Measurements from ENCODE around the gene GPR158.

Gene GPR158, protein sequence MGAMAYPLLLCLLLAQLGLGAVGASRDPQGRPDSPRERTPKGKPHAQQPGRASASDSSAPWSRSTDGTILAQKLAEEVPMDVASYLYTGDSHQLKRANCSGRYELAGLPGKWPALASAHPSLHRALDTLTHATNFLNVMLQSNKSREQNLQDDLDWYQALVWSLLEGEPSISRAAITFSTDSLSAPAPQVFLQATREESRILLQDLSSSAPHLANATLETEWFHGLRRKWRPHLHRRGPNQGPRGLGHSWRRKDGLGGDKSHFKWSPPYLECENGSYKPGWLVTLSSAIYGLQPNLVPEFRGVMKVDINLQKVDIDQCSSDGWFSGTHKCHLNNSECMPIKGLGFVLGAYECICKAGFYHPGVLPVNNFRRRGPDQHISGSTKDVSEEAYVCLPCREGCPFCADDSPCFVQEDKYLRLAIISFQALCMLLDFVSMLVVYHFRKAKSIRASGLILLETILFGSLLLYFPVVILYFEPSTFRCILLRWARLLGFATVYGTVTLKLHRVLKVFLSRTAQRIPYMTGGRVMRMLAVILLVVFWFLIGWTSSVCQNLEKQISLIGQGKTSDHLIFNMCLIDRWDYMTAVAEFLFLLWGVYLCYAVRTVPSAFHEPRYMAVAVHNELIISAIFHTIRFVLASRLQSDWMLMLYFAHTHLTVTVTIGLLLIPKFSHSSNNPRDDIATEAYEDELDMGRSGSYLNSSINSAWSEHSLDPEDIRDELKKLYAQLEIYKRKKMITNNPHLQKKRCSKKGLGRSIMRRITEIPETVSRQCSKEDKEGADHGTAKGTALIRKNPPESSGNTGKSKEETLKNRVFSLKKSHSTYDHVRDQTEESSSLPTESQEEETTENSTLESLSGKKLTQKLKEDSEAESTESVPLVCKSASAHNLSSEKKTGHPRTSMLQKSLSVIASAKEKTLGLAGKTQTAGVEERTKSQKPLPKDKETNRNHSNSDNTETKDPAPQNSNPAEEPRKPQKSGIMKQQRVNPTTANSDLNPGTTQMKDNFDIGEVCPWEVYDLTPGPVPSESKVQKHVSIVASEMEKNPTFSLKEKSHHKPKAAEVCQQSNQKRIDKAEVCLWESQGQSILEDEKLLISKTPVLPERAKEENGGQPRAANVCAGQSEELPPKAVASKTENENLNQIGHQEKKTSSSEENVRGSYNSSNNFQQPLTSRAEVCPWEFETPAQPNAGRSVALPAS (N-terminal part only)

DNA sequence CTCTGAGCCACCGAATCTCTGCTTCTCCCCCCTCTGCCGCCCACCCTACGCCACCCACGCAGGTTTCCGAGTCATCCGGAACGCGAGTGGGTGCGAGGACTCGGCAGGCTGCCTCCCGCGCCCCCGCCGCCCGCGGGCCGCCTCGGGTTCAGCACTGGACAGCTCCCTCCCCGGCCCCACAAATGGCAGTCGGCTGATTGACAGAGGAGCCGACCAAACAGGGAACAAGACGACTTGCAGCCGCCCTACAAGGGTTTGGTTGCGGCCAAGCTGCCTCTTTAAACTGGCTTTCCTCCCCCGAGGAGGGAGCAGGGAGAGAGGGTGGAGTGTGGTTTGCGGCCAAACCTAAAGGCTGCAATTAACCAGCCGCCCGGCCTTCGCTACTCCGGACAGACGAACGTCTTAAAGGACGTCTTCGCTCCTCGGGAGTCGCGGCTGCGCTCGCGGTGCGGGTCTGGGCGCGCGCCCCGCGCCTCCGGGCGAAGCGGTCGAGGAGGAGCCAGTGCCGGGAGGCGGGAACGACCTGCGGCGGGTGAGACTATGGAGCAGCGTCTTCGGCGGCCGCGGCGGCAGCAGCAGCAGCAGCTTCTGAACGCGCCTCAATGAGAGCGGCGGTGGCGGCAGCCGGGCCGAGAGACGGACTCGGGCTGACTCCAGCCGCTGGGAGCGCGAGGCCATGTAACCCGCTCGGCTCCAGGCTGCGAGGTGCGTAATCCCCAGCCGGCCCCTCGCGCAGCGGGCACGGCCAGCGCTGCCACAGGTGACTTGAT is at the start of gene GPR158:
TSS of gene GPR158 (plus strand) at position 541 of the 770 bp plus-strand sequence. CDS start 420 bp downstream, outside the sequence.
- no peak within 1 kb of the TSS for H3K4me3 ChIP-seq (ENCODE audit: low read depth in 1 of 2, low read length in 2 of 2)
- no peak; the same call in 2 of the 3 replicates for ATAC-seq (ENCODE audit: insufficient read depth, low read depth)
- H3K79me2 ChIP-seq (ENCODE audit: insufficient read depth, low read length) = no peaks in the 10 kb centered on the region
- no peaks in the 10 kb centered on the region for H4K20me1 ChIP-seq (ENCODE audit: insufficient read depth, low read length)
- H3K4me1 ChIP-seq (ENCODE audit: insufficient read depth, low read length) = no peaks in the 10 kb centered on the region
- peak; percentile 47 for DNase-seq
- H3K4me2 ChIP-seq (ENCODE audit: insufficient read depth, low read length) = no peak within 1 kb of the TSS
- TF ChIP-seq, protein P1, sequence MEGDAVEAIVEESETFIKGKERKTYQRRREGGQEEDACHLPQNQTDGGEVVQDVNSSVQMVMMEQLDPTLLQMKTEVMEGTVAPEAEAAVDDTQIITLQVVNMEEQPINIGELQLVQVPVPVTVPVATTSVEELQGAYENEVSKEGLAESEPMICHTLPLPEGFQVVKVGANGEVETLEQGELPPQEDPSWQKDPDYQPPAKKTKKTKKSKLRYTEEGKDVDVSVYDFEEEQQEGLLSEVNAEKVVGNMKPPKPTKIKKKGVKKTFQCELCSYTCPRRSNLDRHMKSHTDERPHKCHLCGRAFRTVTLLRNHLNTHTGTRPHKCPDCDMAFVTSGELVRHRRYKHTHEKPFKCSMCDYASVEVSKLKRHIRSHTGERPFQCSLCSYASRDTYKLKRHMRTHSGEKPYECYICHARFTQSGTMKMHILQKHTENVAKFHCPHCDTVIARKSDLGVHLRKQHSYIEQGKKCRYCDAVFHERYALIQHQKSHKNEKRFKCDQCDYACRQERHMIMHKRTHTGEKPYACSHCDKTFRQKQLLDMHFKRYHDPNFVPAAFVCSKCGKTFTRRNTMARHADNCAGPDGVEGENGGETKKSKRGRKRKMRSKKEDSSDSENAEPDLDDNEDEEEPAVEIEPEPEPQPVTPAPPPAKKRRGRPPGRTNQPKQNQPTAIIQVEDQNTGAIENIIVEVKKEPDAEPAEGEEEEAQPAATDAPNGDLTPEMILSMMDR (IDR thresholded peaks at IDR 0.05; ENCODE audit: borderline replicate concordance, extremely low read depth, low read length, poor library complexity, severe bottlenecking) = no peak
- TF ChIP-seq EZH2 (IDR thresholded peaks at IDR 0.05; ENCODE audit: borderline replicate concordance, low read depth, low read length, severe bottlenecking) = no peak
- H3K27me3 ChIP-seq (ENCODE audit: insufficient read depth, low read length, poor library complexity) = no peaks in the 10 kb centered on the region
- no peaks in the 10 kb centered on the region for H3K36me3 ChIP-seq (ENCODE audit: insufficient read depth, low read length)
- no peaks in the 10 kb centered on the region for H3K9me3 ChIP-seq (ENCODE audit: insufficient read depth, low read length, severe bottlenecking)
- no peak within 1 kb of the TSS for H3K9ac ChIP-seq (ENCODE audit: low read depth, low read length)
- H3K27ac ChIP-seq (ENCODE audit: low read length) = no peak within 1 kb of the TSS
- H2AFZ ChIP-seq (ENCODE audit: low read depth, low read length) = no peak within 1 kb of the TSS

DNA sequence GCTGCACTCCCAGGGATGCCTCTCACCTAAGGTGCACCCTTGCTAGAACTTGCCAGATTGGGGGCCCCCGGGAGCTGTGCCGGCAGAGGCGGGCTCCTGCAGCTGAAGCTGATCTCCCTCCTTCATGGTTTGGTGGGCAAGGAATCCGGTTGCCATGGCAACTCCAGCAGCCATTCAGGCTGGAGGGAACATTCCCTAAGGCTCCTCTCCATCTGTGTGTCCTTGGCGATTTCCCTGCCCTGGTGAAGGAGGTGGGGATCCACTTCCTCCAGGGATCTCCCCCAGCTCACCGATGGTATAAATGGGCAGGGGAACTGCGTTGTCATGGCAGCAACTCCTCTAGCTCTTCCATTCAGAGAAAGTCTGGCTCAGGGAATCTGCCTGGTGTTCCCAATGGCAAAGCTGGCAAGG is 49.6 kb upstream of the GPR158 start:
- no peak for TF ChIP-seq EZH2 (IDR thresholded peaks at IDR 0.05; ENCODE audit: borderline replicate concordance, low read depth, low read length, severe bottlenecking)
- TF ChIP-seq, protein P1 (IDR thresholded peaks at IDR 0.05; ENCODE audit: borderline replicate concordance, extremely low read depth, low read length, poor library complexity, severe bottlenecking) = no peak
- no peak overlapping the region for H3K4me3 ChIP-seq (ENCODE audit: low read depth in 1 of 2, low read length in 2 of 2)
- H3K27ac ChIP-seq (ENCODE audit: low read length) = no peak overlapping the region
- no peak overlapping the region for H3K9ac ChIP-seq (ENCODE audit: low read depth, low read length)
- H3K4me2 ChIP-seq (ENCODE audit: insufficient read depth, low read length) = no peak overlapping the region
- no peaks in the 10 kb centered on the region for H3K27me3 ChIP-seq (ENCODE audit: insufficient read depth, low read length, poor library complexity)
- no peaks in the 10 kb centered on the region for H4K20me1 ChIP-seq (ENCODE audit: insufficient read depth, low read length)
- no peaks in the 10 kb centered on the region for H3K79me2 ChIP-seq (ENCODE audit: insufficient read depth, low read length)
- H2AFZ ChIP-seq (ENCODE audit: low read depth, low read length) = no peak overlapping the region
- no peak for DNase-seq
- H3K36me3 ChIP-seq (ENCODE audit: insufficient read depth, low read length) = no peaks in the 10 kb centered on the region
- no peaks in the 10 kb centered on the region for H3K4me1 ChIP-seq (ENCODE audit: insufficient read depth, low read length)
- ATAC-seq (ENCODE audit: insufficient read depth, low read depth) = no peak
- no peaks in the 10 kb centered on the region for H3K9me3 ChIP-seq (ENCODE audit: insufficient read depth, low read length, severe bottlenecking)

DNA sequence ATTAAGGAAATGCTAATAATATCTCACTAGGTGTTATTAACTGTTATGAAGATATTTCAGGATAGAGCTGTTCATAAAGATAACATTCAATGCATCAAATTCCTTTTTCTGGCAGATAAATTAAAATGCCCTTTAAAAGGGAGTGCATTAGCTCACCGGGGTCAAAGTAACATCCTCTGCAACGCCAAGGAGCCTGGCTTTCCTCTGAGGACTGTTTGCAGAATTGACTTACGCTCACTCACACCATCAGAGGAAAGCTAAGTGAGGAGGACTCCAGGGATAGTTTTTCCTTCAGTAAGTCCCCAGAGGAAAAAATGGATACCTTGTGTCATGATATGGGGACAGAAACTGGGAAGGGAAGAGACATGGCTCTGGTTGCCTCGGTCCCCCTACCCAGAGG is 45.2 kb upstream of the GPR158 start:
- H3K27me3 ChIP-seq (ENCODE audit: insufficient read depth, low read length, poor library complexity) = no peaks in the 10 kb centered on the region
- H3K36me3 ChIP-seq (ENCODE audit: insufficient read depth, low read length) = no peaks in the 10 kb centered on the region
- H3K4me1 ChIP-seq (ENCODE audit: insufficient read depth, low read length) = no peaks in the 10 kb centered on the region
- peaks cover 2% of the 10 kb centered on the region for H3K9me3 ChIP-seq (ENCODE audit: insufficient read depth, low read length, severe bottlenecking)
- no peaks in the 10 kb centered on the region for H3K79me2 ChIP-seq (ENCODE audit: insufficient read depth, low read length)
- no peak for DNase-seq
- H3K27ac ChIP-seq (ENCODE audit: low read length) = no peak overlapping the region
- TF ChIP-seq, protein P1 (IDR thresholded peaks at IDR 0.05; ENCODE audit: borderline replicate concordance, extremely low read depth, low read length, poor library complexity, severe bottlenecking) = no peak
- no peak for ATAC-seq (ENCODE audit: insufficient read depth, low read depth)
- H2AFZ ChIP-seq (ENCODE audit: low read depth, low read length) = no peak overlapping the region
- no peaks in the 10 kb centered on the region for H4K20me1 ChIP-seq (ENCODE audit: insufficient read depth, low read length)
- H3K4me3 ChIP-seq (ENCODE audit: low read depth in 1 of 2, low read length in 2 of 2) = no peak overlapping the region
- no peak overlapping the region for H3K4me2 ChIP-seq (ENCODE audit: insufficient read depth, low read length)
- no peak overlapping the region for H3K9ac ChIP-seq (ENCODE audit: low read depth, low read length)
